NCI-H2081 (cell line): ENCODE data around the gene CYTH3.

ENCODE experiments used
- DNase-seq, 2 experiments: peaks; one replicate each; lab custom pipeline; 2025; lab: John Stamatoyannopoulos, UW

CYTH3 gene

DNA sequence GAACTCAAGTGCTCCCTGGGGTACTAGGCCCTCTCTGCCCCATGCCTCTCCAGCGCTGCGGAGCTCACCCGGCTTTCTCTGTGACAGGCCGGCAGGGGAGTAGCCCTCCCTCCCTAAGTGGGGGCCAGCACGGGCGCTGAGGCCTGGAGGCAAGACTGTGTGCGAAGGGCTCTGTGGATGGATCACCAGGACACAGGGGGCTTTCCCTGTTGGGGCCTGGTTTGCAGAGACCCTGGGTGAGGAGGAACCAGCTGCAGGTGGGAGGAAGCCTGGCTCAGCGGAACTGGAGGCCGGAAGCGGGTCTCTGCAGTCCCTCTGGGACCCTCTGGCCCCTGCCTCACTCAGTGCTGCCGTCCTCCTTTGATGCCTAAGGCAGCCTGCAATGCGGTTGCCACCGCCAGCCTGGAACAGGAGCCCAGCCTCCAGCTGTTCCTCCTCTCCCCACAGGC lies 106.0 kb downstream of the CYTH3 start:
- no peak for DNase-seq

DNA sequence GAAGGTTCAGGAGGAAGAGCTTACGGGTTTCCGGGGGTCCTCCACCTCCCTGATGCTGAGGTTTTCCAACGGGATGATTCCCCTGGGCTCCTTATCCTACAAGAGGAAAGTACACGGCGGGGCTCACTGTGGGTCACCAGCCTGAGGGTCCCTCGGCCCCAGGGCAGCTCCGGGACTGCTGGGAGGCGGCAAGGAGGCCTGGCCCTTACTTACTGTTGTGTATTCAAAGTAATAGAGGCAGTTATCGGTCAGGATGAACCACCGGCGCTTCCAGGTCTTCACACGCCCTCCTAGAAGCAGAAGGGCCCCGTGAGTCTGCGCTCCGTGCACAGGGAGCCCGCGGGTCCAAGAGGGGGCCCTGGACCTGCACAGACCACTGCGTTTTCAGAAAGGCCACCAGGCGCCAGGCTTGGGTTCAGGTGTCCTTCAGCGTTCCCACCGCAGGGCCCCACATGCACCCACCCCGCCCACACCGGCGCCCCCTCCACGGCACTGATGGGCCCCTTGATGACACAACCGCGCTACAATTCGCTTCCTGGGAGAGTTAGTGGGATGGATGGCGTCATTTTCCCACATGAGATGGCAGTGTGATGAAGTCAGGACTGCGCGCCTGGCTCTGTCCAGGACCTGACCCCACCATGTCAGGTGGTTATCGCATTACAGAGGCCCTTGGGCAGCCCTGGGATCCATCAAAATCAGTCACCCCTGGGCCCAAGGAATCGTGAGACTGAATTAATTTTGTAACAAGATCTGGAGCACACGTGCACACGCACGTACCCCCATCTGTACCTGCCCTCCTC lies 106.7 kb downstream of the CYTH3 start:
- no peak for DNase-seq

- no peak for DNase-seq
These were observed 107.3 kb downstream of the CYTH3 start for GRCh38 chr7:6165075-6165474.

DNA sequence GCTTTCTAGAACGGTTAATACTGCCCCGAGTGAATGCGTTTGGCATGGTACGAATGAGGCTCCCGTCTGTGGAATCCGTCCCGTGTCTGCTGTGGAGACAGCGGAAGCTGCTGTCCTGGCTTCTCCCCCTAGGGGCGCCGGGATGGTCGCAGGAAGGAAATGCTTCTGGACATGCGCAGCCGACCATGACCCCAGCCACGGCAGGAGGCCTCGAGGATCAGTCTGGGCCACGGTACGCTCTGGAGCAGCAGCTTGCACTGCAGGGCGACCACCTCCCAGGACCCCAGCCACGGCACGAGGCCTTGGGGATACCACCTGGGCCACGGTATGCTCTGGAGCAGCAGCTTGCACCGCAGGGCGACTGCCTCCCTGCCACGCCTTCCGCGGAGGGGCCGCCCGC lies 107.9 kb downstream of the CYTH3 start:
- DNase-seq = no peak

DNA sequence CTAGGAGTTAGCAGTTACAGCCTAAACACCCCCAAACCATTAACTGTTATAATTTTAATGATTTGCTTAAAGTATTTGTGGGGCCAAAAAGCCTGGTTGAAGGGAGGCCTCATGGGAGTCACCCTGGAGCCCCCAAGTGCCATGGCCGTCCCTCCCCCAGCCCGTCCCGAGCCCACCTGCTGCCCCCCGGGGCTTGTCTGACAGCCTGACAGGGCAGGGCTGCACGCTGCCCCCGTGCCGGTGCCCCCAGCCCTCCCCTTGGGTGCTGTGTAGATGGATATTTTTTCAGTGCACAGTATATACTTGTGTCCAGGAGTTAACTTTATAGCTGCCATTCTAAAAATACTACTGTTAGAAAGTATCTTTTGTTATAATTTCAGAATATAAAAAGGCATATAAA lies 108.4 kb downstream of the CYTH3 start:
- no peak for DNase-seq

GRCh38 chr7:6163402-6163801 lies 109.0 kb downstream of the CYTH3 start:
- no peak for DNase-seq

DNA sequence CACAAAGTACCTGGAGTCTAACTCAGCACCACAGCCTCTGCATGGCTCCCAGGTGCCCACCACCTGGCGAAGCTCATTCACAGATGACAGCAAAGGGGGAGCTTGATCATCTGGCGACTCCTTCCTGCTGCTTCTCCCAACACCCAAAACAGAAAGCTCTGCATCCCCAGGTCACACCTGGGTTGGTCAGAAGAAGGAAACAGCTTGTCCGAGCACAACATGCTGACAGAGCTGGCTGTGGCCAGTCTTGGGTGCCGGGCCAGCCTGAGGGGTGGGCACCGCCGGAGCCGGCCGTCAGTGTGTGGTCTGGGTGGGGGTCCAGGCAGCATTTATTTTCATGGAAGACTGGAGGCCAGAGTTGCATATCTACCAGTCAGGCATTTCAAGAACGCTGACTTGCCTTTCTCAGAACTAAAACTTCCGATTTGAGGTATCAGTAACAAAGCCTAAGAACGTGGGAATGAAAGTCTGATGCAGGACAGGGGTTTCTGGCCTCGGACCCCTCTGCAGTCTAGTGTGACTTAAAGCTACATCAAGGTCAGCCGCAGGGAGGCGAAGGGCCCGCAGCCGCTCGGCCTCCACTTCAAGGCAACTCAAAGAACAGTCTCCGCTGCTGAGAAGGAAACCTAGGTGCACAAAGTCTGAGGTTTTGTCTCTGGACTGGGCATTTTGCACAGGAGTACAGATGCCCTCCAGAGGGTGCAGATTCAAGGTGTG lies 109.6 kb downstream of the CYTH3 start:
- no peak for DNase-seq

DNA sequence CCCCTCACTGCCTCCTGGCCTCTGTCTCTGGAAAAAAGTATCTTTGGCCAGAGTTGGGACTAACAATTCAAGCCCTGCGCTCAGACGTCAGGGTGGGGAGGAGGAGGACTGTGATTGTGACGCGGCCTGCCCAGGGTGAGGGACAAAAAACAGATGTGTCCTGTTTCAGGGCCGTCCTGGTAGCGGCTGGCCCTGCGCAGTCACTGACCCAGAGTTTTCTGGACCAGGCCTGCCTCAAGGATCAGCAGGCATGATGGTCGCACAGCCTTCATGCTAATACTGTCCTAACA lies 110.1 kb downstream of the CYTH3 start:
- DNase-seq = no peak

DNA sequence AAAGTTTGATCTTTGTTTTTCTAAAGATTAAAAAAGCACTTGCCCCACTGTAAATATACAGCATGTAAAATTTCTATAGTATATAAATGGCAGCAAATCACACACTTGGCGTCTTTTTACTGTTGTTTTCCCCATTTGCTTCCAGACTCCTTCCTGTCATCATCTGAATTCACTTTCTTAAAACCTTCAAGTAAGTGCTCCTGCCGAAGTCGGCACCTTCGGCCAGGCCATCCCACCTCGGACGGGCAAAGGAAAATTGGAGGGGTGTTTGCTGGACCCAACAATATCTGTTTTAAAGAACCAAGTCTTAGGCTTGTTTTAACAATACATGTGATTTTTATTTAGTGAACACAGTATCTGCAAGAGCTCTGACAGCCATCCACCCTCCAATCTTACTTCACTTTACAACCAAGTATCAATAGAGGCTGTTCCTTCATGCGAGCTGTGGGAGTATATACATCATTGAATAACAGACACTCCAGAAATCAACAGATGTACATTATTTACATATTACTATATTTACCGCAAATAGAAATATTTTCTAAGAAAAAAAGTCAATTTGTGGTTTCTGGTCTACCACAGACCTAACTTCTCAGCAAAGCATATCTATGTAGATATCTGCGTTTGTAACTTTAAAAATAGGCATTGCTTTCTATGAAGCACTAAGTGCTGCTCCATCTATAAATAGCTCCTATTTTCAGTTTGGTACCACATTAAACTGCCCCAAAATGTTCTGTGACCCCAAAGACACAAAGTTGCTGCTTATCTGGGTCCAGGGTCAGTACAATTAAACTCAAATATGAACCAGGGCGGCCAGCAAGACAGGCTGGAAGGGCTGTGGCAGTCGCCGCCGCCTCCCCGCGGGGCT lies 110.7 kb downstream of the CYTH3 start:
- no peak for DNase-seq

GRCh38 chr7:6160191-6160623 lies 112.2 kb downstream of the CYTH3 start:
- DNase-seq = no peak

DNA sequence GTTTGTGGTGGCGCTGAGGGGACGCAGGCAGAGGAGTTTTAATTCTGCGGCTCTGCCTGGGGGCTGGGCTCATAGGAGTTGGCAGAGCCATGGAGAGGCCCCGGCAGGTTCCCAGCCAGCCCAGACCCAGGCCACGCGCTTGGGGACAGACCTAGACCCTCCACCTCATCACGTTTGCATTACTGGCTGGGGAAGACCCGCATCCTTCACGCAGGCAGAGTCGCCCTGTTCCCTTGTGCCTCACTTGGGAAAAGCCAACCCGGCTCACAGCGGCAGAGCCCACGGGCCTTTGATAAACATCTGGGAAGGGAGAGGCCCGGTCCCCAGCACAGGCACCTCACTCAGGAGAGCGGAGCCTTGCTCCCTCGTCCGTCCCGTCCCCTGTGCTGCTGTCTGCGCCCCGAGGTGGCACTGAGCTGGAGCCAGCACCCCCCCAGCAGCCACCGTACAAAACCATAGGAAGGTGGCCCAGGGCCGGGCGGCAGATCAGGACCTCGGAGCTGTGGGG lies 112.8 kb downstream of the CYTH3 start:
- no peak for DNase-seq

DNA sequence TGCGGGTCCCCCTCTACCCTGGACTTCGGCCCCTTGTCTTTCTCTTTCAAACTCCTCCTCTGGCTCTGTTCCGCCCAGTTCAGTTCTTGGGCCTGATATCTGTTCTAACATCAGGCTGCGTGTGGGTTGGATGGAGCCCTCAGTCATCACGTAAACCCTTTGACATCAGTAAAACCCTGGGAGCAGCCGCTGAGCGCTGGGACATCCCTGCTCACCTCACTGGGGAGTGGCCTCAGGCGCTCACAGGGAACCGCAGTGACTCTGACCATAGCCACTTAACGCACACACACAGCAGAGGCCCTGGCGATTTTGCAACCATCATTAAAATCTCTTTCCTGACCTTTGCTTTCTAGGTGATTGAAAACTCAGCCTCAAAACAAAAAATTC lies 113.3 kb downstream of the CYTH3 start:
- no peak for DNase-seq

GRCh38 chr7:6158424-6159096 lies 113.9 kb downstream of the CYTH3 start:
- DNase-seq = no peak

DNA sequence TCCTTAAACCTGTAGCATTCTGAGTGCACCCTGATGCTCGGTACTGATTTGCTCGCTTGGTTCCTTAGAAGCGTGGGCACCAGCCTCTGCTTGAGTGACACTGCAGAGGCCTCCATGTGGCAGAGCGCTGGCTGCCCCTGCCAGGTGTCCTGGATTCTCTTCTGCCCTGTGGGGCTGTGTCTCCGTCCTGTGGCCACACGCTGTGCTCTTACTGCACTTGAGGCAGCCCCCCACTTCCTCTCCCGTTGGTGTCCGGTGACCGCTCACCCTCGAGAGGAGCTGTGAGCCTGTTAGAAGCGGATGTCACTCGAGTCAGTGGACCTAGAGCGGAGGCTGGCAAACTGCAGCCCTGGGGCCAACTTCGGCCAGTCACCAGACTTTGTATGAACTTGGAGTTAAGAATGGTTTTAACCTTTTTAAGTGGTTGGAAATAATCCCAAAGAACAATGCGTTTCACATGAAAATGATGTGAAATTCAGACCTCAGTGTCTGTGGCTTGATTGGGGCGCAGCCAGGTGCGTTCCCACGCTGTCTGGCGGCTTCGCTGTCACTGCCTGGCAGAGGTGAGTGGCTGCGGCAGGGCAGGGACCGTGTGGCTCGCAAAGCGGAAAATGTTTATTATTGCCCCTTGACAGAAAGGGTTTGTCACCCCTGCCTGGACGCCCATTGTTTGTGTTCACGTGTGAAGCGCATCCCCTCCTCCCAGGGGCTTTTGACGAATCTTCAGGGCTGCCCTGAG lies 114.6 kb downstream of the CYTH3 start:
- no peak for DNase-seq

- DNase-seq = no peak
These were observed 115.7 kb downstream of the CYTH3 start for GRCh38 chr7:6156734-6157133.

DNA sequence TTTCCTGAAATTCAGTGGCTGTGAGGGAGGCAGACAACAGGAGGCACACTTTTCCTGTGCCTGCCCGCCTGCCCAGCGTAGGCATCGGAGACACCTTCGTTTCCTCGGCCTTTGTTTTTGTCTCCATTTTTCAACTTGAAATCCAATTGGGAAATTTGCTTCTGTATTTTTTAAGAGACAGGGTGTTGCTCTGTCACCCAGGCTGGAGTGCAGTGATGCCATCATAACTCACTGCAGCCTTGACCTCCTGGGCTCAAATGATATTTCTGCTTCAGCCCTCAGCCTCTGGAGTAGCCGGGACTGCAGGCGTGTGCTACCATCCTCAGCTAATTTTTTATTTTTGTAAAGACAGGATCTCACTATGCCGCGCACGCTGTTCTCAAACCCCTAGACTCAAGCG lies 116.8 kb downstream of the CYTH3 start:
- DNase-seq = no peak

- no peak for DNase-seq
These were observed 117.7 kb downstream of the CYTH3 start for GRCh38 chr7:6154542-6155404.

- no peak for DNase-seq
These were observed 118.5 kb downstream of the CYTH3 start for GRCh38 chr7:6153646-6154541.
